Endodermal cell (in vitro differentiated cells): ENCODE measurements around the gene HIPK4. TPM values are rescaled to one million over a fixed set of nuclear protein-coding genes. Genes with fewer than 3 reads are reported as not detected.

Experiments
- DNase-seq: peaks from one replicate; pipeline ENCODE4 v3.0.0-alpha.2; 2017
- H3K27ac ChIP-seq: 2 replicates; pipeline ENCODE4 v1.5.1; 2013; ENCODE audit warnings: mild to moderate bottlenecking, low read depth, low read length, moderate library complexity
- H3K27me3 ChIP-seq: 2 replicates; pipeline ENCODE4 v1.6.1; 2013; ENCODE audit warnings: mild to moderate bottlenecking, low read length, moderate library complexity; ENCODE audit not compliant: insufficient read depth, control insufficient read depth, poor library complexity, severe bottlenecking
- H3K36me3 ChIP-seq: 2 replicates; pipeline ENCODE4 v1.7.0; 2013; ENCODE audit warnings: mild to moderate bottlenecking, low read length, moderate library complexity; ENCODE audit not compliant: control insufficient read depth, insufficient read depth
- H3K4me1 ChIP-seq: one replicate; pipeline ENCODE4 v1.7.0; 2013; ENCODE audit warnings: low read length; ENCODE audit not compliant: control insufficient read depth, insufficient read depth
- H3K4me3 ChIP-seq: 2 replicates; pipeline ENCODE4 v1.5.1; 2013; ENCODE audit warnings: mild to moderate bottlenecking, low read length, moderate library complexity
- H3K9ac ChIP-seq: 2 replicates; pipeline ENCODE4 v1.6.1; 2013; ENCODE audit warnings: mild to moderate bottlenecking, low read length, moderate library complexity; ENCODE audit not compliant: poor library complexity, severe bottlenecking; ENCODE audit errors: extremely low read depth
- H3K9me3 ChIP-seq: 2 replicates; pipeline ENCODE4 v1.6.1; 2013; ENCODE audit warnings: mild to moderate bottlenecking, low read length, moderate library complexity; ENCODE audit not compliant: control insufficient read depth
- H3K27ac Mint-ChIP-seq: 2 replicates; pipeline ENCODE4 v1.8.0; 2020; ENCODE audit warnings: mixed read lengths
- H3K27me3 Mint-ChIP-seq: 2 replicates; pipeline ENCODE4 v1.8.0; 2021; ENCODE audit warnings: mild to moderate bottlenecking, mixed read lengths; ENCODE audit not compliant: insufficient read depth
- H3K36me3 Mint-ChIP-seq: 2 replicates; pipeline ENCODE4 v1.8.0; 2020; ENCODE audit warnings: low read depth, mixed read lengths
- H3K4me1 Mint-ChIP-seq: 2 replicates; pipeline ENCODE4 v1.8.0; 2020; ENCODE audit warnings: mixed read lengths
- H3K4me3 Mint-ChIP-seq: 2 replicates; pipeline ENCODE4 v1.8.0; 2020; ENCODE audit warnings: mild to moderate bottlenecking, moderate library complexity, mixed read lengths
- H3K9me3 Mint-ChIP-seq: 2 replicates; pipeline ENCODE4 v1.8.0; 2020; ENCODE audit warnings: mild to moderate bottlenecking, mixed read lengths
- WGBS, 2 experiments: methylation state at CpG; one replicate each; pipeline versions ENCODE4 v1.1.5 to v1.1.7; 2013; ENCODE audit warnings: missing lambda C conversion rate in 2 of 2, mixed read lengths in 1 of 2; ENCODE audit not compliant: insufficient coverage in 1 of 2, insufficient read length in 1 of 2; 5-methylcytosine and 5-hydroxymethylcytosine counted together
- total RNA-seq, 2 donors: library from RNA; stranded (reverse); fragmentation: NEBNext Ultra II Directional in 1 of 2; extraction: Animal tissue kit (Norgen Biotek cat#: 25700) in 1 of 2; gene quantifications; 2 replicates in 1 of 2; 3 replicates in 1 of 2; pipeline ENCODE4 v1.2.1, GENCODE V29; 2021
- TF ChIP-seq, protein P1 (sequence below): fragments of 200-600 bp; sonication (generic); conservative IDR thresholded peaks from 2 replicates; pipeline ENCODE4 v1.5.0; 2021; ENCODE audit warnings: antibody characterized with exemption, mild to moderate bottlenecking

Gene HIPK4
- total RNA-seq, 2 donors from 2014 or later, result 0.31 TPM; not detected in 1

GRCh38 chr19:40398417-40399131 is 8.6 kb upstream of the HIPK4 start:
- Mint-ChIP-seq H3K36me3 (no peaks in the 10 kb centered on the region), H3K27me3 (peaks cover 48% of the 10 kb centered on the region), H3K4me1 (no peaks in the 10 kb centered on the region), H3K27ac (no peak overlapping the region), H3K4me3 (no peak overlapping the region), H3K9me3 (no peaks in the 10 kb centered on the region)
- WGBS, 2 experiments, result 89 to 93% methylated on average over 32 to 49 of the region's 49 CpGs
- Histone ChIP-seq H3K4me3 (no peak overlapping the region), H3K9me3 (no peaks in the 10 kb centered on the region), H3K27me3 (no peaks in the 10 kb centered on the region), H3K36me3 (no peaks in the 10 kb centered on the region), H3K27ac (no peak overlapping the region), H3K9ac (no peak overlapping the region), H3K4me1 (no peaks in the 10 kb centered on the region)
- peak; percentile 96 for DNase-seq
- TF ChIP-seq, protein P1, sequence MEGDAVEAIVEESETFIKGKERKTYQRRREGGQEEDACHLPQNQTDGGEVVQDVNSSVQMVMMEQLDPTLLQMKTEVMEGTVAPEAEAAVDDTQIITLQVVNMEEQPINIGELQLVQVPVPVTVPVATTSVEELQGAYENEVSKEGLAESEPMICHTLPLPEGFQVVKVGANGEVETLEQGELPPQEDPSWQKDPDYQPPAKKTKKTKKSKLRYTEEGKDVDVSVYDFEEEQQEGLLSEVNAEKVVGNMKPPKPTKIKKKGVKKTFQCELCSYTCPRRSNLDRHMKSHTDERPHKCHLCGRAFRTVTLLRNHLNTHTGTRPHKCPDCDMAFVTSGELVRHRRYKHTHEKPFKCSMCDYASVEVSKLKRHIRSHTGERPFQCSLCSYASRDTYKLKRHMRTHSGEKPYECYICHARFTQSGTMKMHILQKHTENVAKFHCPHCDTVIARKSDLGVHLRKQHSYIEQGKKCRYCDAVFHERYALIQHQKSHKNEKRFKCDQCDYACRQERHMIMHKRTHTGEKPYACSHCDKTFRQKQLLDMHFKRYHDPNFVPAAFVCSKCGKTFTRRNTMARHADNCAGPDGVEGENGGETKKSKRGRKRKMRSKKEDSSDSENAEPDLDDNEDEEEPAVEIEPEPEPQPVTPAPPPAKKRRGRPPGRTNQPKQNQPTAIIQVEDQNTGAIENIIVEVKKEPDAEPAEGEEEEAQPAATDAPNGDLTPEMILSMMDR, result no peak

GRCh38 chr19:40397568-40397906 is 7.6 kb upstream of the HIPK4 start:
- H3K27ac Mint-ChIP-seq, result no peak overlapping the region
- Histone ChIP-seq H3K9me3 (no peaks in the 10 kb centered on the region), H3K4me1 (no peaks in the 10 kb centered on the region), H3K27me3 (no peaks in the 10 kb centered on the region), H3K9ac (no peak overlapping the region), H3K4me3 (no peak overlapping the region), H3K36me3 (no peaks in the 10 kb centered on the region), H3K27ac (no peak overlapping the region)
- no peaks in the 10 kb centered on the region for H3K9me3 Mint-ChIP-seq
- DNase-seq, result no peak
- WGBS, 2 experiments, result 89 to 94% methylated on average over 21 to 22 of the region's 22 CpGs
- no peaks in the 10 kb centered on the region for H3K4me1 Mint-ChIP-seq
- H3K4me3 Mint-ChIP-seq, result no peak overlapping the region
- TF ChIP-seq, protein P1, result no peak
- peaks cover 45% of the 10 kb centered on the region for H3K27me3 Mint-ChIP-seq
- H3K36me3 Mint-ChIP-seq, result no peaks in the 10 kb centered on the region

DNA sequence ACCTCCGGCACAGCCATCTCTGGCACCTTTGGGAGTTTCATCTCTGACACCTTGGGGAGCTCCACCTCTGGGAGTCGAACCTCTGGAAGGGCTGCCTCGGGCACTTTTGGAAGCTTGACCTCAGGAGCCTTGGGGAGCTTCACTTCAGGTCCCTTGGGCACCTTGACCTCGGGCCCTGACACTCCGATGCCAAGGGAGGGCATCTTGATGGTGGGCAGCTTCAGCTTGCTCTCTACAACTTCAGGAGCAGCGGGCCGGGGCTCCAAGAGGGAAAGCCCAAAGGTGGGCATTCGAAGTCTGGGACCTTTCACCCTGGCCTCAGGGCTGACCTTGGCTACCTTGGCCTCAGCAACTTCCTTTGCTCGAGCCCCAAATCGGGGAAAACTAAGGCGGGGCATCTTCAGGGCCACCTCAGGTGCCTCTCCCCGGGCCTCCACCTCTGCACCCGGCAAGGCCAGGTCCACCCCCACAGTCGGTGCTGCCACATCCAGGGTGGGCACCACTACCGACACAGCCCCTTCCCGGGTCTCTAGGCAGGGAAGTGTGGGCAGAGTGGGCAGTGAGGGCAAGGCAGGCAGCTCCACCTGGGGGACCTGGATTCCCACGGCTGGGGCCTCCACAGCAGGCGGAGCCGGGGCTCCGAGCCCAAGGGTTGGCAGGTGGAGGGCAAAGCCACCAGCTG is 7.0 kb upstream of the HIPK4 start:
- Mint-ChIP-seq H3K4me1 (no peaks in the 10 kb centered on the region), H3K27ac (no peak overlapping the region), H3K9me3 (no peaks in the 10 kb centered on the region), H3K27me3 (peaks cover 45% of the 10 kb centered on the region), H3K4me3 (no peak overlapping the region), H3K36me3 (no peaks in the 10 kb centered on the region)
- Histone ChIP-seq H3K27ac (no peak overlapping the region), H3K4me1 (no peaks in the 10 kb centered on the region), H3K9me3 (no peaks in the 10 kb centered on the region), H3K27me3 (no peaks in the 10 kb centered on the region), H3K4me3 (no peak overlapping the region), H3K36me3 (no peaks in the 10 kb centered on the region), H3K9ac (no peak overlapping the region)
- 90 to 92% methylated on average over 8 to 20 of the region's 20 CpGs for WGBS, 2 experiments
- TF ChIP-seq, protein P1, result no peak
- DNase-seq, result no peak
